GM08714 (cell line): Measurements from ENCODE around the gene HIVEP2.

ENCODE experiments used
- H3K4me3 ChIP-seq: fragments of 200-500 bp; sonication (Bioruptor generic); 2 replicates; pipeline ENCODE4 v1.5.1; 2014; ENCODE audit warnings: mild to moderate bottlenecking, low read length, inconsistent platforms
- ZNF274 ChIP-seq: IDR thresholded peaks from 2 replicates; pipeline ENCODE4 v1.6.1; 2012; ENCODE audit warnings: mild to moderate bottlenecking, low read depth, low read length

HIVEP2 gene

GRCh38 chr6:142728910-142729481 is 216.0 kb downstream of the HIVEP2 start:
- no peak for TF ChIP-seq ZNF274
- H3K4me3 ChIP-seq, result no peak overlapping the region

DNA sequence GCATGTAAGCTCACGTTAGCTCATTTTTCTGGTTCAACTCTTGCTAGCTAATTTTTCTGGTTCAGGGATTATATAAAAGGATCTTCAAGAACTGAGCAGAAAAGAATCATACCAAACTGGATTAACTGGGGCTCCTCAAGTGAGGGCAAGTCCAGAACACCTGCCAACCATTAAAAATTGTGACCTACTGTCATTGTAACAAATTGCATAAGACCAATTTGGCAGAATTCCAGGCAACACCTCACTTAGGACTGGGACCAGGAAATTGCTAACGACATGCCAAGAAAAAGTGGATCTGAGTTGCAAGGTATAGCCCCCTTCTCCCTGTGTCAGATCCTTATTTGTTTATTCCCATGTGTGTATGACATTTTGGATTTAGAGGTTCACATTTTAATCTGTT is 216.6 kb downstream of the HIVEP2 start:
- no peak for TF ChIP-seq ZNF274
- H3K4me3 ChIP-seq, result no peak overlapping the region

- no peak for TF ChIP-seq ZNF274
- no peak overlapping the region for H3K4me3 ChIP-seq
These were observed 218.4 kb downstream of the HIVEP2 start for GRCh38 chr6:142726616-142727015.

DNA sequence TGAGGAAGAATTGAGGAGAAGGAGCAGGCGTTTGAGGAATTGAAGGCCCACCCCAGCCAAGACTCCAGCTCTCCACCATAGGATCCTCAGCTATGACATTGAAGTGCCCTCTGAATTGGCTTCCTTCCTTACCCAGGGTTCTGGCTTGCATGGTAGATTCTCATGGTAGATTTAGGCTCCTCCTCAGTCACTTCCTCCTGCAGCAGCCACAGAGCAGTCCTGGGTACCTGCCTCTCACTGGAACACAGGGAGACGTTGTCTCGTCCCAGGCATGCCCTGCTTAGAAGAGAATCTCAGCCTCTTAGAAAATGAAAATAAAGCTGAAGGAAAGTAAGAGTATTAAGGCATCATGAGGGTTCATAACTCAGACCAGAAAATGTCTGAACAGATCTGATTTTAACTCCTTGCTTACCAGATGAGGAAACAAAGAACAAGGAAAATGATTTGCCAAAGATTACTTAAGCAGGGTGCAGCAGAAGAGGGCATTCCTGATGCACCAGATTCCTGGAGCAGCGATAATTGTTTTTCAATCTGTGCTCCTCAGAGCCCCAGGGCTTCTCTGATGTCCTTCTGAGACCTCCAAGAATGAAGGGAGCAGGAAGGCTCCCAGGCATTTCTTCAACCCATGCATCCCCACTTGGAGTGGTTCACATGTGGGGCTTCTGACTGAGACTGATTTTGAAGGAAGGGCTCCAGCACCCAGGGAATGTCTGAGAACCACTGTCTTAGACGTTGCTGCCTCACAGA is 219.8 kb downstream of the HIVEP2 start:
- H3K4me3 ChIP-seq, result no peak overlapping the region
- TF ChIP-seq ZNF274, result no peak

GRCh38 chr6:142722841-142723240 is 222.1 kb downstream of the HIVEP2 start:
- no peak for TF ChIP-seq ZNF274
- no peak overlapping the region for H3K4me3 ChIP-seq

DNA sequence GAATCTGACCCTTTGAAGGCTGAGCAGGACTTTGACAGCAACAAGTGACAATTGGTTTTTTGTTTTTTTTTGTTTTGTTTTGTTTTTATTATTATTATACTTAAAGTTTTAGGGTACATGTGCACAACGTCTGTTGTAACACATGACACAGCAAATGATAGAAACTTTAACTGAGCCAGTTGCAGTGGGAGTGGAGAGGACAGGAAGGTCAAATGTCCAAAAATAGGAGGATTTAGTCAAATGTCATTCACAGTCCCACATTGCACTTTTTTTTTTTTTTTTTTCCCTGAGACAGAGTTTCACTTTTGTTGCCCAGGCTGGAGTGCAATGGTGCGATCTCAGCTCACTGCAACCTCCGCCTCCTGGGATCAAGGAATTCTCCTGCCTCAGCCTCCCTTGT is 223.0 kb downstream of the HIVEP2 start:
- no peak for TF ChIP-seq ZNF274
- H3K4me3 ChIP-seq, result no peak overlapping the region

GRCh38 chr6:142721215-142721920 is 223.6 kb downstream of the HIVEP2 start:
- no peak for TF ChIP-seq ZNF274

DNA sequence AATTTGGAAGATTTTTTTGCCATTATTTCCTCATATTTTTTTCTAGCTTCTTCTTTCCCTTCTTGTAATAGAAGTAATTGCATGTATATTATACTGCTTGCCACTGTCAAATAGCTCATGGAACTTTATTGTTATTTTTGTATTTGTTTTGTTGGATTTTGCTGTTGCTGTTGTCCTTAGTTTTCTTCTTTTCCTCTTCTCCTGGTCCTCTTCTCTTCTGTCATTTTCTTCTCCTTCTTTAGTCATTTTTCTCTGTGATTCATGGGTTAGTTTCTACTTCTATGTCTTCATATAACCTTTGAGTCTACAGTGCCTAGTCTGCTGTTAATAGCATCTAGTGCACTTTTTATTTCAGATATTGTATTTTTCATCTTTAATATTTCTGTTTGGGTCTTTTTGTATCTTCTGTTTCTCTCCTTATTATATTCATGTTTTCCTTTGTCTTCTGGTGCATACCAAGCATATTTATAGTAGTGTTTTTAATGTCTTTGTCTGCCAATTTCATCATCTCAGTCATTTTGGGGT is 226.2 kb downstream of the HIVEP2 start:
- TF ChIP-seq ZNF274, result no peak

More at GRCh38 chr6:142721215-142721920, 223.6 kb downstream of the HIVEP2 start:
- no peak overlapping the region for H3K4me3 ChIP-seq

GRCh38 chr6:142716097-142716496 is 228.9 kb downstream of the HIVEP2 start:
- H3K4me3 ChIP-seq, result no peak overlapping the region
- no peak for TF ChIP-seq ZNF274

More for the DNA sequence above, 226.2 kb downstream of the HIVEP2 start:
- no peak overlapping the region for H3K4me3 ChIP-seq

GRCh38 chr6:142714951-142715785 is 229.8 kb downstream of the HIVEP2 start:
- no peak overlapping the region for H3K4me3 ChIP-seq
- TF ChIP-seq ZNF274, result no peak

GRCh38 chr6:142713959-142714358 is 231.0 kb downstream of the HIVEP2 start:
- TF ChIP-seq ZNF274, result no peak
- no peak overlapping the region for H3K4me3 ChIP-seq

DNA sequence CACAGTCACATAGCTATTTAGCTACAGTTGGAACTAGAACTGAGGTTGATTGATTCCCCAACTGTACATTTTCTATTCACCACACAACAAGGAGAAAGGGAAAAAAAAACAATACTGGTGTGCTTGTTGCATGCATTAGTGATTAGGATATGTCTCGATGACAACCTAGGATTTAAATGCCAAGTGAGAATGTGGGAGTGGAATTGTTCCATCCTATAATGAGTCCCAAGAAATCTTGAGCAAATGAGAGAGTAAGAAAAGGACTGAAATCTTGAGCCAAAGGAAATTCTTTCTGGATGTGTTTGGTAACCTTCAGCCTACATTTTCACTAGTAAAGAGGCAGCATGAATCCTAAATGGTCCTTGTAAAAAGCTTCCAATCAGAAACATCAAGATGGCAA is 232.7 kb downstream of the HIVEP2 start:
- no peak overlapping the region for H3K4me3 ChIP-seq
- no peak for TF ChIP-seq ZNF274

DNA sequence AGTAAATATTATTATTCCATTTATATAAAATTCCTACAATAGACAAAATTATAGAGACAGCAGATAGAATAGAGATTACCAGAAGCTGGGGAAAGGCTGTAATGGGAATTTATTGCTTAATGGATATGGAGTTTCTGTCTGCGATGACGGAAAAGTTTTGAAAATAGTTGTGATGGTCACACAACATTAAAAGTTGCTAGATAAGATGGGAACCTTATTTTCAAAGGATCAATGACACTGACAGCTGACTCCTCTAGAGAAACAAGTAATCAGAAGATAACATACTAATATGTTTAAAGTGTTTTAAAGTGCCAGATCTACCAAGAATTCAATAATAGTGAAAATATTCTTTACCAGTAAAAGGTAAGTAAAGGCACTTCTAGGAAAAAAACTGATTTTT is 236.3 kb downstream of the HIVEP2 start:
- no peak overlapping the region for H3K4me3 ChIP-seq
- TF ChIP-seq ZNF274, result no peak

- H3K4me3 ChIP-seq, result no peak overlapping the region
- no peak for TF ChIP-seq ZNF274
These were observed 237.7 kb downstream of the HIVEP2 start for GRCh38 chr6:142707255-142707654.

GRCh38 chr6:142706210-142706609 is 238.8 kb downstream of the HIVEP2 start:
- H3K4me3 ChIP-seq, result no peak overlapping the region
- TF ChIP-seq ZNF274, result no peak
